ENCODE measurements around the gene C2orf92.

The C2orf92 gene

GRCh38 chr2:97653874-97654273 is 15.6 kb upstream of the C2orf92 start (continued):
- TF ChIP-seq CSRNP3 (CRISPR knock-in tag; IDR thresholded peaks at IDR 0.05) (no peak), PATZ1 (CRISPR knock-in tag; IDR thresholded peaks at IDR 0.05; ENCODE audit: borderline replicate concordance) (no peak), TOX (CRISPR knock-in tag; IDR thresholded peaks at IDR 0.05; ENCODE audit: borderline replicate concordance) (no peak)

GRCh38 chr2:97654309-97654708 is 15.2 kb upstream of the C2orf92 start:
- ATAC-seq: no peak
- TF ChIP-seq CSRNP3 (CRISPR knock-in tag; IDR thresholded peaks at IDR 0.05): no peak
- no peak for TF ChIP-seq ZNF70 (CRISPR knock-in tag; IDR thresholded peaks at IDR 0.05)
- no peak for TF ChIP-seq ZNF8 (CRISPR knock-in tag; IDR thresholded peaks at IDR 0.05)
- TF ChIP-seq OSR1 (CRISPR knock-in tag; IDR thresholded peaks at IDR 0.05): no peak
- TF ChIP-seq CSDC2 (CRISPR knock-in tag; IDR thresholded peaks at IDR 0.05): no peak
- TF ChIP-seq ZFP3 (CRISPR knock-in tag; IDR thresholded peaks at IDR 0.05): no peak
- no peak for TF ChIP-seq ESRRG (CRISPR knock-in tag; IDR thresholded peaks at IDR 0.05)
- no peak for TF ChIP-seq ZC3H10 (CRISPR knock-in tag; IDR thresholded peaks at IDR 0.05)
- no peak for TF ChIP-seq ARNTL (CRISPR knock-in tag; IDR thresholded peaks at IDR 0.05; ENCODE audit: borderline replicate concordance, low read depth)
- TF ChIP-seq ZFP30 (CRISPR knock-in tag; IDR thresholded peaks at IDR 0.05): no peak
- TF ChIP-seq PATZ1 (CRISPR knock-in tag; IDR thresholded peaks at IDR 0.05; ENCODE audit: borderline replicate concordance): no peak
- no peak for TF ChIP-seq SNAI2 (CRISPR knock-in tag; IDR thresholded peaks at IDR 0.05)
- no peak for TF ChIP-seq TCF4 (CRISPR knock-in tag; IDR thresholded peaks at IDR 0.05; ENCODE audit: borderline replicate concordance)
- TF ChIP-seq CREB5 (CRISPR knock-in tag; IDR thresholded peaks at IDR 0.05; ENCODE audit: low read depth): no peak
- no peak for TF ChIP-seq ISL1 (CRISPR knock-in tag; IDR thresholded peaks at IDR 0.05)
- no peak for TF ChIP-seq GLIS3 (CRISPR knock-in tag; IDR thresholded peaks at IDR 0.05)
- no peak for TF ChIP-seq BACH2 (CRISPR knock-in tag; IDR thresholded peaks at IDR 0.05; ENCODE audit: borderline replicate concordance)
- no peak for TF ChIP-seq TSHZ2 (CRISPR knock-in tag; IDR thresholded peaks at IDR 0.05)

GRCh38 chr2:97654791-97655190 is 14.7 kb upstream of the C2orf92 start:
- ATAC-seq: no peak
- no peak for TF ChIP-seq OSR1 (CRISPR knock-in tag; IDR thresholded peaks at IDR 0.05)
- no peak for TF ChIP-seq PPARA (CRISPR knock-in tag; IDR thresholded peaks at IDR 0.05; ENCODE audit: borderline replicate concordance)
- no peak for TF ChIP-seq CREB5 (CRISPR knock-in tag; IDR thresholded peaks at IDR 0.05; ENCODE audit: low read depth)
- TF ChIP-seq SNAI2 (CRISPR knock-in tag; IDR thresholded peaks at IDR 0.05): no peak
- TF ChIP-seq ZFP3 (CRISPR knock-in tag; IDR thresholded peaks at IDR 0.05): no peak
- no peak for TF ChIP-seq ZNF8 (CRISPR knock-in tag; IDR thresholded peaks at IDR 0.05)
- TF ChIP-seq POU6F1 (CRISPR knock-in tag; IDR thresholded peaks at IDR 0.05; ENCODE audit: borderline replicate concordance, low read depth): no peak
- no peak for TF ChIP-seq CSDC2 (CRISPR knock-in tag; IDR thresholded peaks at IDR 0.05)
- no peak for TF ChIP-seq ESRRG (CRISPR knock-in tag; IDR thresholded peaks at IDR 0.05)
- TF ChIP-seq ZNF70 (CRISPR knock-in tag; IDR thresholded peaks at IDR 0.05): no peak
- no peak for TF ChIP-seq TOX (CRISPR knock-in tag; IDR thresholded peaks at IDR 0.05; ENCODE audit: borderline replicate concordance)
- TF ChIP-seq PATZ1 (CRISPR knock-in tag; IDR thresholded peaks at IDR 0.05; ENCODE audit: borderline replicate concordance): no peak
